HG03460 (cell line): ENCODE measurements around the gene SORCS2.

Experiments
- ATAC-seq: cut with Tn5 transposase; IDR thresholded peaks from one replicate; pipeline ENCODE4 v1.9.1; 2021; ENCODE audit not compliant: unreplicated experiment

SORCS2 gene

GRCh38 chr4:7322166-7322991, 130.0 kb downstream of the SORCS2 start:
- ATAC-seq: no peak

GRCh38 chr4:7323461-7323871, 131.1 kb downstream of the SORCS2 start:
- no peak for ATAC-seq

GRCh38 chr4:7323872-7324650, 131.7 kb downstream of the SORCS2 start:
- ATAC-seq: no peak

DNA sequence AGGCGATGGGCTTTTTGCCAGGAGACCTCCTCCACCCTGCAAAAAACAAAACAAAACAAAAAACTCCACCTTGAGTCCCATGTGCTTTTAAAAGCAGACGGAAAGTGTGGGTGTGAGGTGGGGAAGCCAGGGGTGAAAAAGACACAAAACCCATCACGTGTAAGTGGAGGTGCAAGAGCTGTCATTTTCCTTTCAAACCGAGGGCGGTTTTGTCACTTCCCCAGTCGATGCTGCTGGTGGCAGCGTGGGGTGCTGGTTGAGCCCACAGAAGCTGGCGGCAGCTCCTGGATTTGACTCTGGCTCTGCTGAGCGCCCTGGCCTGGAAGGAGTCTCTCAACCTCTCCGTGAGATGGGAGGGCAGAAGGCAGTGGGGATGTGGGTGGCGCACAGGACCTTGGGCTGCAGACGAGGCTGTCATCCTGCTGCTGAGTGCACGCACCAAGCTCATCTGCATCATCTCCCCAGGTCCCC, 132.3 kb downstream of the SORCS2 start:
- ATAC-seq: no peak

GRCh38 chr4:7325541-7325940, 133.2 kb downstream of the SORCS2 start:
- ATAC-seq: no peak

- no peak for ATAC-seq
Measured at GRCh38 chr4:7326306-7326692, 134.0 kb downstream of the SORCS2 start.

- ATAC-seq: no peak
Measured at GRCh38 chr4:7326693-7327340, 134.5 kb downstream of the SORCS2 start.

DNA sequence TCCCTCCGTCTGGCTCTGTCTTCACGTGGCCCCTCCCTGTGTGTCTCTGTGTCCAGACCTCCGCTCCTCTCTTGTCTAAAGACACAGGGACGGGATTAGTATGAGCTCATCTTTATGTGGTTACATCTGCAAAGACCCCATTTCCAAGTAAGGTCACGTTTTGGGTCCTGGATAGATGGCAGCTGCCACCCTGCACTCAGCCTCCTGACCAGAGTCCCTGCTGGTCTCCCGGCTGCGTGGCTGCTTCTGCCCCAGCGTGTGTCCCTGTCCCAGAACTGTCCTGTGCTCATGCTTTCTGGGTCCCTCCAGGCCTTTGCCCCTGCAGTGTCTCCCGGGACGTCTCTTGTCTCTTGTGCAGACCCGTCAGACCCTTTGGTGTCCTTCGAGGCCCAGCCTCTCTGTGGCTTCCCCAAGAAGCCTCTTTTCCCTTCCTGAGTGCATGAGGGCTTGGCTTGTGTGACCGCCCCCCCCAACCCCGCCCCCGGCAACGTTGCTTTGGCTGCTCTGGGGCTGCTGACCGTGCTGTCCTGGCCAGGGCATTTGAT, 135.1 kb downstream of the SORCS2 start:
- ATAC-seq: no peak

- no peak for ATAC-seq
Measured at GRCh38 chr4:7328162-7328912, 136.0 kb downstream of the SORCS2 start.

DNA sequence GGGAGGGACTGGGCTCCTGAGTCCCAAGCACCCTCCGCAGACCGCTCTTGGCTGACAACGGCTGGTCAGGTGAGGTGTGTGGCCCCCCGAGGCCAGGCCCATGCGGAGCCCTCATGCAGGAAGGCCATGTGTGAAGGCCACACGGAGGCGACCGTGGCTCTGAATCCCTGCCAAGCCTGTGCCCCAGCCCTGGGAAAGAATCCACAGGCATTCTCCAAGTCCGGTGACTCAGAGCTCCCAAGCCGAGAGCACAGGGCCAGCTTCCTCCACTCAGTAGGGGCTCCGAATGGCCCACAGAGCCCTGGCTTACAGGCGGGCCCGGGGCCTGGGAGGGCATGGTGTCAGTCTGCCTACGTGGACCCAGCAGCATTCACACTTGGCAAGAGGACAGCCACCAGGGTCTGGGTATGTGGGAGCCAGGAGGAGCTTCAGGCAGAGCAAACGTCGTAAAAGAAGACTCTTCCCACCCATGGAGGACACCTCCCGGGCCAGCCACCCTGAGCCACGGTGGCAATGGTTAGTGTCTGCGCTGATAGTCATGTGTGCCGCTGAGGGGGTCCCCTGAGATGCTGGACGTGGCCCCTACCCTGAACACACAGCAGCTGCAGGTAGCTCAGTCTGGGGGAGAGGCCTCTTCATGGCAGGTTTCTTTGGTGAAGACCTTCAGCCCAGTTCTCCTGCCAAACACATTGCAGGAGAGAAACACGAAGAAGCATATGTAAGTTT, 136.7 kb downstream of the SORCS2 start:
- no peak for ATAC-seq

DNA sequence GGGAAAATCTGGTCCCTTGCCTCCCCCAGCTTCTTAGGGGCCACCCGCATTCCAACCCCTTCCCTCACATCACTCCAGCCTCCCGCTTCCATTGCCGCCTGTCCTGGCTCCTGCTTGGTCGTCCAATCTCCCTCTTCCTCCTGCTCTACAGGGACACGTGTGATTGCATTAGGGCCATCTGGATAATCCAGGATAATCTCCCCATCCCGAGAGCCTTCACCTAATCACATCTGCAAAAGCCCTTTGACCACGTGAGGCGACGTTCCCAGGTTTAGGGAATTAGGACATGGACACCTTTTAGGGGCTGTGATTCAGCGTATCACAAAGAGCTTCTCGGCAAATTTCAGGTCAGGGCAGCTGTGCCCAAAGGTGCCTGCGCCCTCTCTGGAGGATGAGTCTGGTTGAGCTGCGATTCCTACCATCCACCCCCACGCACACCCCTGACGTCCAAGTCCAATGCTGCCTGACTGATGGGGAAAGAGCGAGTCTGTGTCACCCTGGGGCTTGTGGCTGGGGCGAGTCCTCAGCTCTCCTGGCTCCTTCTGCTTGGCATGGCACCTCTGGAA, 137.8 kb downstream of the SORCS2 start:
- ATAC-seq: no peak

DNA sequence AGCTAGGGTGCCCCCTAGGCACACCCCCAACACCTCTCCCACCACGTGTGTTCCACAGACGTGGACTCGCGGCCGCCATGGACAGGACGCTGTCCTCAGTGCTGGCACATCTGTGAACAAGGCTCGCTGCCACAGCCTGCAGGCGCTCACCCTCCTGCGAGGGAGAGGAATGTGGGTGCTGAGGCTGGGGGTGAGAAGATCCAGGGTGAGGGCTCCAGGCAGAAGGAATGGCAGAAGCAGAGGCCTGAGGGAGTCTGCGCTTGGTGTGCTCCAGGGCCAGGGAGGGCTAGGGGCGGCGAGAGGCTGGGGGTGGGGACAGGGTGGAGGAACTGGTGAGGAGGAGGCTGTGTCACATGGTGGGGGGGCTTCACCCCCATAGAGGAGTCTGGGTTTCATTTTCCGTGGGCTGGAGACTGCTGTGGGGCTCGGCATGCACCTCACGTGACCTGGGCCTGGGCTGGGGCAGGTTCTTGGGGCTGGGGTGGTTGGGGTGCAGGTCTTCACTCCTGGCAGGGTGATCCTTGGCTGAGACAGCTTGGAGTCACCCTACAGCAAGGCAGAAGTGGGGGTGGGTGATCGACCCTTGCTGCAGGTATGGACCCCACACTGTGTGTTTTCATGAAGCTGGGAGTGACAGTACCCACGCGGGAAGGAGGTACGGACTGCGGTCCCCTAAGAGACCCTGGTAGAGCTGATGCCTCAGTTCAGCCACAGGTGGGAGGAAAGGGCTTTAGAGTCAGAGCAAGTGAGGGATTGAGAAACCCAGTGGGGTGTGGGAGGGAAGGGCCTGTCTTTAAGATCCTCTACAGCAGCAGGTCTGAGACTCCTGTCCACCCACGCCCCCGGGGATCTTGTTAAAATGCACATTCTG, 138.7 kb downstream of the SORCS2 start:
- no peak for ATAC-seq

DNA sequence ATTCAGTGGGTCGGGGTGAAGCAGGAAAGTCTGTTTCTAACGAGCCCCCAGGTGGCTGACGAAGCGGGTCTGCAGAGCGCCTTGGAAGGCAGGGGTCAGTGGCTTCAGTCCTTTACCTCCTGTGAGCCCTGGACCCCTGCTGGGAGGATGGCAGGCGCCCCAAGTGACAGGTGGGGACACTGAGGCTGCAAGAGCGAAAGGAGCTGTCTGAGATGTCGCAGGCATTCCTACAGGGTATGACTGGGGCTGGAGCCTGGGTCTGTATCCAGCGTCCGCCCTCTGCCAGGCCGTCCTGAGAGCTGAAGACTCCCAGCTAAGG, 139.3 kb downstream of the SORCS2 start:
- ATAC-seq: no peak

- ATAC-seq: no peak
Measured at GRCh38 chr4:7332216-7333023, 140.1 kb downstream of the SORCS2 start.

DNA sequence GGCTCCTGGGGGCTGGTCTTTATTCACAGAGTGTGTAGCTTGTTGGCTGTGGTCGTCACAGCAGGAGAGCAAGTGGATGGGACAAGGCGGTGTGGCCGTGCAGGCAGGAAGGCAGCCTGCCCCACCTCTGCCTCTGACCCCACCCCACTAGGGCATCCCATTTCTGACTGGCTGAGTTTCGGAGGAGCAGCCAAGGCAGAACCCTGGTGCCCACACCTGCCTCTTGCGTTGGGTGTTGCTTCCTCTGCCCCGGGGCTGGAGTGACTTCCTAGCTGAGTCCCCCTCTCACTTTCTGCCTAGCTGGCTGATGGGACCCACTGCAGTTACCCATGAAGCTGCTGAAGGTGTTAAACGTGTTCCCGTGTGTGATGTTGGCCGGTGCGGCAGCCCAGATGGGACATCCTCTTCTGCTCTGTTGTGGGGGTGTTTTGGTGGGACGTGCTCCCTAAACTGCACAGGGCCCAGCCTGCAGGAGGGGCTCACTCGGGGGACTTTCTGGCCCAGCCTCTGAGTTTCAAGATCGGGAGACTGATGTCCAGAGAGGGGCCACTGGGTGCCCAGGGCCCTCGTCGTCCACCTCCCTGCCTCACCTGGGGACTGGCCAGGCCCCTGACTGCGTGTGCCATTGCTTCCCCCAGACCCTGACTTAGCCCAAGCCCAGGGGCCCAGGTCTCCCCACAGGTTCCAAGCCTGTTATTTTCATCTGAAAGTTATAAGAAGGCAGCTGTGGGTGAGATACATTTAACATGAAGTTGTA, 140.9 kb downstream of the SORCS2 start:
- ATAC-seq: no peak

DNA sequence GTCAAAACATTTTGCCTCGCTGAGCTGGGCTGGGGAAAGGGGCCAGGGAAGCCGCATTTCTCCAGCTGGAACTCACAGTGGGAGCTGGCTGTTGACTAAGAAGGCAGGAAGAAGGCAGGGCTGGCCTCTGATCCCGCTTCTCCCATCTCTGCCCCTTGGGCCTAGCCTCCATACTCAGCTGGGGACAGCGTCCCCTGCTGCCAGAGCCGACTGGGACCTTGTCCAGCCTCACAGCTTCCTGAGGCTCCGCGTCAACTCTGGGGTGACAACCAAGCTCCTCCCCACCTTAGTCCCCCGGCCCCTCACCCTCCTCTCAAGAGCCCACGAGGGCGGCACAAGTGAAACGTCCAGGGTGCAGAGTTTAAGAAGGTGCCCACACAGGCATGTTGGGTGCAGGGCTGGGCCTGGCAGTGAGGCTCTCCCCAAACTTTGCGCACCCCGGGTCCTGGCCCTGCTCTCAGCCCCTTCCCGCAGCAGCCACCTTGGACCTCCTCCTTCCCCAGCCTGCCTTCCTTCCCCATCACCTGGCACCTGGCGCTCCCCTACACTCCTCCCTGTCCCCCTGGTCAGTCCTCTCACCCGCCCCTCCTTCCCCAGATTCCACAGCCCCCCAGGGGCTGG, 141.6 kb downstream of the SORCS2 start:
- no peak for ATAC-seq
